ENCODE measurements around the gene INTS6L.

DNA sequence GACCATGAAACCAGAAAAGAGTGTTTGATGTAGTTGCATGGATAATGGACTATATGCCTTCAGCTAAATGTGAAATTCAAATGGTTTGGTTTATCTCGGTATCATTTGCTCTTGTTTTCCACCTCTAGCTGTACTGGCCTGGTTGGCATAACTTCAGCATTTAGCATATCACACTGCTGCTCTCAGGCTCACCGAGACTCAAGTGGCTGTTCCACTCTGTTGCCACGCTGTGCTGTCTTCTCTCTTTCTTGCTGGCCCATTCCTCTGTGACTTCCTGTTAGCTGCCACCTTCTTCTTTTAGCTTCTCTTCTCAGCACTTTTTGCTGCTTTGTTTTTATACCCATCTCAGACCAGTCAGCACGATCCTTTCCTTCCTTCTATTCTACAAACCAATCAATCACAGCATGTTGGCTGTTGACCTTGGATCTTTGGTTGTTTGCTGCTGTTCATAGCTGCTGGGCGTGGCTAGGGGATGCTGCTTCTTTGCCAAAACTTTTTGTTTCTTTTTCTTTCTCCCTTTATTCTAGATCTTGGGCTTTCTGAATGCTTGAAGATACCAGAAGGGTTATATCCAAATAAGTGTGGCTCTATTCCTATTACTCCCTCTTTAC lies 24.0 kb downstream of the INTS6L start:
- TF ChIP-seq GATA2 (IDR thresholded peaks at IDR 0.05; ENCODE audit: low read depth, low read length) = no peak
- TF ChIP-seq GATA3 (IDR thresholded peaks at IDR 0.05; ENCODE audit: low read depth, low read length) = no peak

All from SH-SY5Y (cell line).